WTC11 (cell line): ENCODE measurements around the gene ANKRD1.

ENCODE experiments used
- AFF4 ChIP-seq: sonication (generic); formaldehyde crosslinking; IDR thresholded peaks from 2 replicates; pipeline ENCODE4 v1.8.1; 2023; ENCODE audit warnings: mild to moderate bottlenecking, missing genetic modification reagents, borderline replicate concordance
- ATF2 ChIP-seq: sonication (generic); formaldehyde crosslinking; IDR thresholded peaks from 2 replicates; pipeline ENCODE4 v1.8.1; 2022; ENCODE audit warnings: low read depth, missing genetic modification reagents, borderline replicate concordance
- CBFB ChIP-seq: sonication (generic); formaldehyde crosslinking; IDR thresholded peaks from 2 replicates; pipeline ENCODE4 v1.8.1; 2022; ENCODE audit warnings: mild to moderate bottlenecking, low read depth, missing genetic modification reagents
- CTCF ChIP-seq: fragments of 200-600 bp; IDR thresholded peaks from 2 replicates; pipeline ENCODE4 v1.8.0; 2022; ENCODE audit warnings: antibody characterized with exemption
- KAT7 ChIP-seq: sonication (generic); formaldehyde crosslinking; IDR thresholded peaks from 2 replicates; pipeline ENCODE4 v1.8.1; 2023; ENCODE audit warnings: missing genetic modification reagents, mild to moderate bottlenecking, borderline replicate concordance
- SP1 ChIP-seq: sonication (generic); formaldehyde crosslinking; conservative IDR thresholded peaks from 2 replicates; pipeline ENCODE4 v1.8.1; 2022; ENCODE audit warnings: missing genetic modification reagents
- TCF7 ChIP-seq: sonication (generic); formaldehyde crosslinking; IDR thresholded peaks from 2 replicates; pipeline ENCODE4 v1.8.0; 2022; ENCODE audit warnings: mild to moderate bottlenecking, low read depth, missing genetic modification reagents, moderate library complexity
- TEAD4 ChIP-seq: sonication (generic); formaldehyde crosslinking; IDR thresholded peaks from 2 replicates; pipeline ENCODE4 v1.8.0; 2022; ENCODE audit warnings: mild to moderate bottlenecking, missing genetic modification reagents
- ZNF232 ChIP-seq: sonication (generic); formaldehyde crosslinking; IDR thresholded peaks from 2 replicates; pipeline ENCODE4 v1.8.0; 2022; ENCODE audit warnings: mild to moderate bottlenecking, missing genetic modification reagents
- TF ChIP-seq, protein P1 (sequence below): sonication (generic); formaldehyde crosslinking; conservative IDR thresholded peaks from 2 replicates; pipeline ENCODE4 v1.8.1; 2023; ENCODE audit warnings: mild to moderate bottlenecking, low read depth, missing genetic modification reagents, moderate library complexity
- TF ChIP-seq, protein P2 (sequence below): sonication (generic); formaldehyde crosslinking; IDR thresholded peaks from 2 replicates; pipeline ENCODE4 v1.8.0; 2022; ENCODE audit warnings: mild to moderate bottlenecking, missing genetic modification reagents
- TF ChIP-seq, protein P3 (sequence below): fragments of 250-450 bp; sonication (Bioruptor Pico); IDR thresholded peaks from 2 replicates; pipeline ENCODE4 v2.1.2; 2022; ENCODE audit warnings: mild to moderate bottlenecking, moderate library complexity
- TF ChIP-seq, protein P4 (sequence below): sonication (generic); formaldehyde crosslinking; IDR thresholded peaks from 2 replicates; pipeline ENCODE4 v1.8.0; 2022; ENCODE audit warnings: mild to moderate bottlenecking, missing genetic modification reagents
- TF ChIP-seq, protein P5 (sequence below): sonication (generic); formaldehyde crosslinking; IDR thresholded peaks from 2 replicates; pipeline ENCODE4 v1.8.1; 2022; ENCODE audit warnings: mild to moderate bottlenecking, moderate library complexity, missing genetic modification reagents

DNA sequence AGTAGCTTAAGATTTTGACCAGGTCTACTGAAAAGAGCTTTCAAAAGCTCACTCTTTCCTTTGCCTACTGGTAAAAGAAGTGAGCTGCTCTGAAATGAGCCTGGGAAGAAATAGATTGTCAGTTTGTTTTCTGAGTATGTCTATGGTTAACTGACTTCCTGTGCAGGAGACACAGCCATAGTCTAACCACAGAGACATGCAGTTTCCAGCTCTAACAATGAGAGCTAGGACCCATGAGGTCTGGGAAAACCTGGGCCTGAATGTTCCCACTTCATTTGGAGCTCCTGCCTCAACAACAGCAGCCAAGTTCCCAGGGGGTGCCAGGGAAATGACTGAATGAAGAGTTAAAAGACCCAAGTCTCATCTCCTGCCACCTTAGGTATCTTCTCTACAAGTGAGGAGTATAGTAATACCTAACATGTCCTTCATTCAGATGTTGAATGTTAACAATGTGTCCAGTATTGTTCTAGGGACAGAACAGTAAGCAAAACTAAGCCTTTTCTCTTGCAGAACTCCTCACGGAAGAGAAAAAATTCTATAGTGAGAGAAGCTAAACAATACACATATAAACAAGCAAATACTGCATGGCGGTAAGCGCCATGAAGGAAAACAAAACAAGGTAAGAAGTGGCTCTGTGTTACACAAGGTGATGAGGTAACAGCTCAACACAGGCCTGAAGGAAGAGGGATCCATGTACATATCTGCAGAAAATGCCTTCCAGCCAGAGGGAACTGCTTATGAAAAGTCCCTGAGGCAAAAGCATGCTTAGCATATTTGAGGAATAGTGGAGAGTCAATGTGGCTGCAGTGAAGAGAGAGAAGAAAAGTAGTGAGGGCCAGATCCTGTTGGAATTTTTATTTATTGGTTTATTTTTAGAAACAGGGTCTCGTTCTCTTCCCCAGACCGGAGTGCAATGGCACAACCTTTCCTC lies 26.4 kb upstream of the ANKRD1 start:
- TF ChIP-seq CTCF (no peak), TEAD4 (CRISPR knock-in tag) (no peak), SP1 (no peak), ATF2 (CRISPR knock-in tag) (no peak), ZNF232 (CRISPR knock-in tag) (no peak), CBFB (CRISPR knock-in tag) (no peak), KAT7 (no peak), TCF7 (CRISPR knock-in tag) (no peak), AFF4 (CRISPR knock-in tag) (no peak)
- TF ChIP-seq, protein P1, sequence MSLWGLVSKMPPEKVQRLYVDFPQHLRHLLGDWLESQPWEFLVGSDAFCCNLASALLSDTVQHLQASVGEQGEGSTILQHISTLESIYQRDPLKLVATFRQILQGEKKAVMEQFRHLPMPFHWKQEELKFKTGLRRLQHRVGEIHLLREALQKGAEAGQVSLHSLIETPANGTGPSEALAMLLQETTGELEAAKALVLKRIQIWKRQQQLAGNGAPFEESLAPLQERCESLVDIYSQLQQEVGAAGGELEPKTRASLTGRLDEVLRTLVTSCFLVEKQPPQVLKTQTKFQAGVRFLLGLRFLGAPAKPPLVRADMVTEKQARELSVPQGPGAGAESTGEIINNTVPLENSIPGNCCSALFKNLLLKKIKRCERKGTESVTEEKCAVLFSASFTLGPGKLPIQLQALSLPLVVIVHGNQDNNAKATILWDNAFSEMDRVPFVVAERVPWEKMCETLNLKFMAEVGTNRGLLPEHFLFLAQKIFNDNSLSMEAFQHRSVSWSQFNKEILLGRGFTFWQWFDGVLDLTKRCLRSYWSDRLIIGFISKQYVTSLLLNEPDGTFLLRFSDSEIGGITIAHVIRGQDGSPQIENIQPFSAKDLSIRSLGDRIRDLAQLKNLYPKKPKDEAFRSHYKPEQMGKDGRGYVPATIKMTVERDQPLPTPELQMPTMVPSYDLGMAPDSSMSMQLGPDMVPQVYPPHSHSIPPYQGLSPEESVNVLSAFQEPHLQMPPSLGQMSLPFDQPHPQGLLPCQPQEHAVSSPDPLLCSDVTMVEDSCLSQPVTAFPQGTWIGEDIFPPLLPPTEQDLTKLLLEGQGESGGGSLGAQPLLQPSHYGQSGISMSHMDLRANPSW (CRISPR knock-in tag), result no peak
- TF ChIP-seq, protein P2, sequence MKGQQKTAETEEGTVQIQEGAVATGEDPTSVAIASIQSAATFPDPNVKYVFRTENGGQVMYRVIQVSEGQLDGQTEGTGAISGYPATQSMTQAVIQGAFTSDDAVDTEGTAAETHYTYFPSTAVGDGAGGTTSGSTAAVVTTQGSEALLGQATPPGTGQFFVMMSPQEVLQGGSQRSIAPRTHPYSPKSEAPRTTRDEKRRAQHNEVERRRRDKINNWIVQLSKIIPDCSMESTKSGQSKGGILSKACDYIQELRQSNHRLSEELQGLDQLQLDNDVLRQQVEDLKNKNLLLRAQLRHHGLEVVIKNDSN (CRISPR knock-in tag), result no peak
- TF ChIP-seq, protein P3, sequence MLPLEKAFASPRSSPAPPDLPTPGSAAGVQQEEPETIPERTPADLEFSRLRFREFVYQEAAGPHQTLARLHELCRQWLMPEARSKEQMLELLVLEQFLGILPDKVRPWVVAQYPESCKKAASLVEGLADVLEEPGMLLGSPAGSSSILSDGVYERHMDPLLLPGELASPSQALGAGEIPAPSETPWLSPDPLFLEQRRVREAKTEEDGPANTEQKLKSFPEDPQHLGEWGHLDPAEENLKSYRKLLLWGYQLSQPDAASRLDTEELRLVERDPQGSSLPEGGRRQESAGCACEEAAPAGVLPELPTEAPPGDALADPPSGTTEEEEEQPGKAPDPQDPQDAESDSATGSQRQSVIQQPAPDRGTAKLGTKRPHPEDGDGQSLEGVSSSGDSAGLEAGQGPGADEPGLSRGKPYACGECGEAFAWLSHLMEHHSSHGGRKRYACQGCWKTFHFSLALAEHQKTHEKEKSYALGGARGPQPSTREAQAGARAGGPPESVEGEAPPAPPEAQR (CRISPR knock-in tag), result no peak
- TF ChIP-seq, protein P4, sequence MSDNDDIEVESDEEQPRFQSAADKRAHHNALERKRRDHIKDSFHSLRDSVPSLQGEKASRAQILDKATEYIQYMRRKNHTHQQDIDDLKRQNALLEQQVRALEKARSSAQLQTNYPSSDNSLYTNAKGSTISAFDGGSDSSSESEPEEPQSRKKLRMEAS, result no peak
- TF ChIP-seq, protein P5, sequence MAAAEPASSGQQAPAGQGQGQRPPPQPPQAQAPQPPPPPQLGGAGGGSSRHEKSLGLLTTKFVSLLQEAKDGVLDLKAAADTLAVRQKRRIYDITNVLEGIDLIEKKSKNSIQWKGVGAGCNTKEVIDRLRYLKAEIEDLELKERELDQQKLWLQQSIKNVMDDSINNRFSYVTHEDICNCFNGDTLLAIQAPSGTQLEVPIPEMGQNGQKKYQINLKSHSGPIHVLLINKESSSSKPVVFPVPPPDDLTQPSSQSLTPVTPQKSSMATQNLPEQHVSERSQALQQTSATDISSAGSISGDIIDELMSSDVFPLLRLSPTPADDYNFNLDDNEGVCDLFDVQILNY (CRISPR knock-in tag), result no peak
